ENCODE data around the gene LARP4B. TPM values are rescaled to one million over a fixed set of nuclear protein-coding genes. Genes with fewer than 3 reads are reported as not detected.

The LARP4B gene
- total and polyA plus RNA-seq, 2 donors (not counting 3 experiments of a cell fraction or from before 2014, with no cell fraction given), result 27.4 to 101 TPM

DNA sequence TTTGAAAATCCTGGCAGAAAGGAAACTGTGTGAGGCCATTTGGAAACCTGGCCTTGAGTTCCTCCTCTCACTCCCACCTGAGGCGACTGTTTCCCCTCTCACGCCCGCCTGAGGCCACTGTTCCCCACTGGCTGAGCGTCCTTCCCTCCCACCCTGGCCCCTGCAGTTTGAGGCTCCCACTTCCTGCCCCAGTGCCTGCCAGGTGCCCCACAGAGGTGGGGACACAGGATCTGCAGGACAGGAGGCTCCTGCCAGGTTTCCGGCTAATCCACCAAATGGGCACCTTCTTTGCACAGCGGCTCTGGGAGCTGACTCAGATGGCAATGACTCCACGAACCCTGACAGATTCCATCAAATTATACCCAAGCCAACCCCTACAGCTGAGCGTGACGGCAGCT, 24.3 kb upstream of the LARP4B start:
- CTCF ChIA-PET, result interaction anchor here (1.0 kb wide), 1 partner anchor 11 kb away, joined by 3 read pairs; no protein-coding TSS in a partner anchor
- no peaks in the 10 kb centered on the region for H4K20me1 ChIP-seq (replicated peaks; ENCODE audit: control insufficient read depth, extremely low read depth, insufficient read depth, low read length)
- no peak for DNase-seq (ENCODE audit: low read depth, low spot score)
- H3K36me3 ChIP-seq (ENCODE audit: control insufficient read depth in 2 of 2, extremely low read depth in 1 of 2, insufficient read depth in 2 of 2, low read length in 2 of 2), result no peaks in the 10 kb centered on the region
- no peak for FAIRE-seq
- TF ChIP-seq MYC (IDR thresholded peaks at IDR 0.05; ENCODE audit: low read depth, low read length), result no peak
- TF ChIP-seq, protein P1, sequence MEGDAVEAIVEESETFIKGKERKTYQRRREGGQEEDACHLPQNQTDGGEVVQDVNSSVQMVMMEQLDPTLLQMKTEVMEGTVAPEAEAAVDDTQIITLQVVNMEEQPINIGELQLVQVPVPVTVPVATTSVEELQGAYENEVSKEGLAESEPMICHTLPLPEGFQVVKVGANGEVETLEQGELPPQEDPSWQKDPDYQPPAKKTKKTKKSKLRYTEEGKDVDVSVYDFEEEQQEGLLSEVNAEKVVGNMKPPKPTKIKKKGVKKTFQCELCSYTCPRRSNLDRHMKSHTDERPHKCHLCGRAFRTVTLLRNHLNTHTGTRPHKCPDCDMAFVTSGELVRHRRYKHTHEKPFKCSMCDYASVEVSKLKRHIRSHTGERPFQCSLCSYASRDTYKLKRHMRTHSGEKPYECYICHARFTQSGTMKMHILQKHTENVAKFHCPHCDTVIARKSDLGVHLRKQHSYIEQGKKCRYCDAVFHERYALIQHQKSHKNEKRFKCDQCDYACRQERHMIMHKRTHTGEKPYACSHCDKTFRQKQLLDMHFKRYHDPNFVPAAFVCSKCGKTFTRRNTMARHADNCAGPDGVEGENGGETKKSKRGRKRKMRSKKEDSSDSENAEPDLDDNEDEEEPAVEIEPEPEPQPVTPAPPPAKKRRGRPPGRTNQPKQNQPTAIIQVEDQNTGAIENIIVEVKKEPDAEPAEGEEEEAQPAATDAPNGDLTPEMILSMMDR (IDR thresholded peaks at IDR 0.05; ENCODE audit: extremely low read depth in 1 of 2, insufficient read depth in 1 of 2, low read depth in 1 of 2, low read length in 2 of 2), result no peak
- TF ChIP-seq, protein P2, sequence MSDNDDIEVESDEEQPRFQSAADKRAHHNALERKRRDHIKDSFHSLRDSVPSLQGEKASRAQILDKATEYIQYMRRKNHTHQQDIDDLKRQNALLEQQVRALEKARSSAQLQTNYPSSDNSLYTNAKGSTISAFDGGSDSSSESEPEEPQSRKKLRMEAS (IDR thresholded peaks at IDR 0.05; ENCODE audit: insufficient read depth, insufficient read length), result no peak
- no peak for TF ChIP-seq JUN (IDR thresholded peaks at IDR 0.05; ENCODE audit: borderline replicate concordance, insufficient read depth, insufficient read length, low read depth)
- no peak for TF ChIP-seq EZH2 (IDR thresholded peaks at IDR 0.05; ENCODE audit: borderline replicate concordance, low read depth, low read length, severe bottlenecking)
- no peak overlapping the region for H3K9ac ChIP-seq (replicated peaks; ENCODE audit: extremely low read depth, insufficient read depth, low read length)
- H3K27me3 ChIP-seq (ENCODE audit: control insufficient read depth in 2 of 2, insufficient read depth in 2 of 2, low read length in 2 of 2), result peaks cover 0 to 8% of the 10 kb centered on the region in 2 experiments
- no peak overlapping the region for H3K4me3 ChIP-seq (replicated peaks in 1 of 3; ENCODE audit: insufficient read depth in 1 of 3, low read depth in 1 of 3, low read length in 3 of 3)
- H2AFZ ChIP-seq (ENCODE audit: low read depth, low read length), result no peak overlapping the region
- H3K9me1 ChIP-seq (replicated peaks; ENCODE audit: control insufficient read depth, extremely low read depth, insufficient read depth, low read length), result no peaks in the 10 kb centered on the region
- H3K27ac ChIP-seq (ENCODE audit: insufficient read depth, low read depth, low read length), result no peak overlapping the region
- dilution Hi-C loops (cut with MboI; ENCODE audit: extremely low pct_ligation_motif_present, low sequenced_read_pairs), result no loop called here
- BruUV-seq (replicated peaks), result no TSS peak
- no peaks in the 10 kb centered on the region for H3K9me3 ChIP-seq (replicated peaks; ENCODE audit: control insufficient read depth, insufficient read depth, low read length)
- intact Hi-C loops (cut with micrococcal nuclease), result no loop called here
- no peaks in the 10 kb centered on the region for H3K4me1 ChIP-seq (ENCODE audit: control insufficient read depth, extremely low read depth, insufficient read depth, low read length)
- POLR2A ChIA-PET, result no interaction called here
- H3K79me2 ChIP-seq (ENCODE audit: control insufficient read depth, insufficient read depth, low read length), result no peaks in the 10 kb centered on the region
- no peak overlapping the region for H3K4me2 ChIP-seq (ENCODE audit: insufficient read depth, low read length)

Measured in endothelial cell of umbilical vein (primary cell).